HG03139 (cell line): ENCODE data around the gene WLS.

Experiments used
- ATAC-seq: cut with Tn5 transposase; IDR thresholded peaks from one replicate; pipeline ENCODE4 v1.9.1; 2021; ENCODE audit not compliant: unreplicated experiment

Gene WLS

GRCh38 chr1:68141071-68142021 is 91.0 kb downstream of the WLS start:
- no peak for ATAC-seq

- ATAC-seq = no peak
Observed at GRCh38 chr1:68140536-68140935, 91.8 kb downstream of the WLS start.

- ATAC-seq = no peak
Observed at GRCh38 chr1:68136187-68136586, 96.1 kb downstream of the WLS start.

GRCh38 chr1:68132426-68133130 is 99.7 kb downstream of the WLS start:
- ATAC-seq = no peak

GRCh38 chr1:68131261-68131660 is 101.1 kb downstream of the WLS start:
- ATAC-seq = no peak

- ATAC-seq = no peak
Observed at GRCh38 chr1:68129536-68130250, 102.6 kb downstream of the WLS start.

GRCh38 chr1:68128820-68129219 is 103.5 kb downstream of the WLS start:
- no peak for ATAC-seq

GRCh38 chr1:68128157-68128556 is 104.2 kb downstream of the WLS start:
- ATAC-seq = no peak

- ATAC-seq = no peak
Observed at GRCh38 chr1:68121536-68121935, 110.8 kb downstream of the WLS start.

- peak; percentile 75 for ATAC-seq
Observed at GRCh38 chr1:68120136-68120791, 112.1 kb downstream of the WLS start.

GRCh38 chr1:68119445-68119844 is 112.9 kb downstream of the WLS start:
- no peak for ATAC-seq

- ATAC-seq = no peak
Observed at GRCh38 chr1:68117416-68117815, 114.9 kb downstream of the WLS start.

GRCh38 chr1:68116643-68117235 is 115.6 kb downstream of the WLS start:
- ATAC-seq = no peak

GRCh38 chr1:68115308-68115707 is 117.0 kb downstream of the WLS start:
- no peak for ATAC-seq

- ATAC-seq = no peak
Observed at GRCh38 chr1:68113966-68114365, 118.4 kb downstream of the WLS start.

GRCh38 chr1:68112835-68113243 is 119.5 kb downstream of the WLS start:
- ATAC-seq = no peak

GRCh38 chr1:68111519-68112436 is 120.5 kb downstream of the WLS start:
- no peak for ATAC-seq

GRCh38 chr1:68107771-68108170 is 124.6 kb downstream of the WLS start:
- no peak for ATAC-seq

GRCh38 chr1:68103884-68104554 is 128.3 kb downstream of the WLS start:
- no peak for ATAC-seq
